ENCODE data around the gene ITPR2.

The ITPR2 gene

GRCh38 chr12:26528943-26529342 lies 304.1 kb downstream of the ITPR2 start:
- Histone ChIP-seq H3K79me2 (ENCODE audit: low read length) (no peaks in the 10 kb centered on the region), H3K4me1 (ENCODE audit: low read length) (peaks cover 4% of the 10 kb centered on the region), H3K9me3 (ENCODE audit: insufficient read depth, low read length) (peaks cover 6% of the 10 kb centered on the region; the same call in 1 of the 2 replicates), H3K27me3 (ENCODE audit: low read depth, low read length) (no peaks in the 10 kb centered on the region), H2AFZ (ENCODE audit: low read depth, low read length) (no peak overlapping the region), H3K27ac (ENCODE audit: low read length) (no peak overlapping the region), H3K4me2 (ENCODE audit: low read length) (no peak overlapping the region), H3K9ac (ENCODE audit: low read length) (no peak overlapping the region), H3K36me3 (replicated peaks; ENCODE audit: low read depth, low read length) (peaks cover 11% of the 10 kb centered on the region), H4K20me1 (ENCODE audit: insufficient read depth, low read length) (0 out of 2 replicates have a peak, but pooled peaks cover 8% of the 10 kb centered on the region), H3K4me3 (ENCODE audit: low read length) (no peak overlapping the region)
- TF ChIP-seq CTCF (IDR thresholded peaks at IDR 0.05; ENCODE audit: low read depth, low read length) (no peak), EZH2phosphoT487 (IDR thresholded peaks at IDR 0.05; ENCODE audit: low read depth) (no peak)

- H3K4me1 ChIP-seq (ENCODE audit: low read length) = peaks cover 16% of the 10 kb centered on the region
- H3K4me2 ChIP-seq (ENCODE audit: low read length) = no peak overlapping the region
- TF ChIP-seq EZH2phosphoT487 (IDR thresholded peaks at IDR 0.05; ENCODE audit: low read depth) (no peak), CTCF (IDR thresholded peaks at IDR 0.05; ENCODE audit: low read depth, low read length) (no peak)
- no peak overlapping the region for H3K4me3 ChIP-seq (ENCODE audit: low read length)
- no peak overlapping the region for H3K9ac ChIP-seq (ENCODE audit: low read length)
- peaks cover 11% of the 10 kb centered on the region for H3K36me3 ChIP-seq (replicated peaks; ENCODE audit: low read depth, low read length)
- H3K27me3 ChIP-seq (ENCODE audit: low read depth, low read length) = no peaks in the 10 kb centered on the region
- H3K27ac ChIP-seq (ENCODE audit: low read length) = no peak overlapping the region
- 0 out of 2 replicates have a peak, but pooled peaks cover 8% of the 10 kb centered on the region for H4K20me1 ChIP-seq (ENCODE audit: insufficient read depth, low read length)
- peaks cover 6% of the 10 kb centered on the region; the same call in 1 of the 2 replicates for H3K9me3 ChIP-seq (ENCODE audit: insufficient read depth, low read length)
- H2AFZ ChIP-seq (ENCODE audit: low read depth, low read length) = no peak overlapping the region
- no peaks in the 10 kb centered on the region for H3K79me2 ChIP-seq (ENCODE audit: low read length)
These were observed 305.3 kb downstream of the ITPR2 start for GRCh38 chr12:26527682-26528081.

GRCh38 chr12:26524862-26525465 lies 308.0 kb downstream of the ITPR2 start:
- Histone ChIP-seq H3K27ac (ENCODE audit: low read length) (no peak overlapping the region), H2AFZ (ENCODE audit: low read depth, low read length) (no peak overlapping the region), H3K4me2 (ENCODE audit: low read length) (no peak overlapping the region), H3K27me3 (ENCODE audit: low read depth, low read length) (peaks cover 6% of the 10 kb centered on the region; the same call in 1 of the 2 replicates), H3K9ac (ENCODE audit: low read length) (no peak overlapping the region), H3K36me3 (replicated peaks; ENCODE audit: low read depth, low read length) (peaks cover 11% of the 10 kb centered on the region), H3K9me3 (ENCODE audit: insufficient read depth, low read length) (peaks cover 6% of the 10 kb centered on the region; the same call in 1 of the 2 replicates), H3K79me2 (ENCODE audit: low read length) (0 out of 2 replicates have a peak, but pooled peaks cover 3% of the 10 kb centered on the region), H3K4me1 (ENCODE audit: low read length) (peaks cover 43% of the 10 kb centered on the region), H4K20me1 (ENCODE audit: insufficient read depth, low read length) (peaks cover 26% of the 10 kb centered on the region; the same call in 1 of the 2 replicates), H3K4me3 (ENCODE audit: low read length) (no peak overlapping the region)
- TF ChIP-seq CTCF (IDR thresholded peaks at IDR 0.05; ENCODE audit: low read depth, low read length) = peak; percentile 79
- TF ChIP-seq EZH2phosphoT487 (IDR thresholded peaks at IDR 0.05; ENCODE audit: low read depth) = no peak

GRCh38 chr12:26523708-26524150 lies 309.3 kb downstream of the ITPR2 start:
- peak overlapping the region; percentile 47 for H3K4me2 ChIP-seq (ENCODE audit: low read length)
- H3K9me3 ChIP-seq (ENCODE audit: insufficient read depth, low read length) = peaks cover 6% of the 10 kb centered on the region; the same call in 1 of the 2 replicates
- TF ChIP-seq EZH2phosphoT487 (IDR thresholded peaks at IDR 0.05; ENCODE audit: low read depth) (no peak), CTCF (IDR thresholded peaks at IDR 0.05; ENCODE audit: low read depth, low read length) (no peak)
- peaks cover 48% of the 10 kb centered on the region for H3K4me1 ChIP-seq (ENCODE audit: low read length)
- H2AFZ ChIP-seq (ENCODE audit: low read depth, low read length) = no peak overlapping the region
- peaks cover 6% of the 10 kb centered on the region; the same call in 1 of the 2 replicates for H3K27me3 ChIP-seq (ENCODE audit: low read depth, low read length)
- H3K9ac ChIP-seq (ENCODE audit: low read length) = no peak overlapping the region
- peaks cover 11% of the 10 kb centered on the region for H3K36me3 ChIP-seq (replicated peaks; ENCODE audit: low read depth, low read length)
- H3K27ac ChIP-seq (ENCODE audit: low read length) = 0 out of 2 replicates have a peak overlapping the region, but pooled peaks have one; percentile 2
- H3K4me3 ChIP-seq (ENCODE audit: low read length) = peak overlapping the region; percentile 14; the same call in 1 of the 2 replicates
- 0 out of 2 replicates have a peak, but pooled peaks cover 3% of the 10 kb centered on the region for H3K79me2 ChIP-seq (ENCODE audit: low read length)
- peaks cover 18% of the 10 kb centered on the region; the same call in 1 of the 2 replicates for H4K20me1 ChIP-seq (ENCODE audit: insufficient read depth, low read length)

Measured in OCI-LY3 (cell line).